GM12892 (cell line): Measurements from ENCODE around the gene CHKA.

Experiments used
- POLR2A ChIP-seq: IDR thresholded peaks from 2 replicates; pipeline ENCODE4 v1.6.1; 2011; ENCODE audit warnings: low read depth, low read length, control low read depth
- POLR2AphosphoS5 ChIP-seq: IDR thresholded peaks from 2 replicates; pipeline ENCODE4 v1.6.1; 2011; ENCODE audit warnings: low read depth, low read length, control low read depth

- TF ChIP-seq POLR2AphosphoS5 (no peak), POLR2A (no peak)
Observed at GRCh38 chr11:68056317-68057285, 64.6 kb downstream of the CHKA start.
